Gastroesophageal sphincter (tissue), 4 donors: ENCODE data around the gene SAPCD1. TPM values are rescaled to one million over a fixed set of nuclear protein-coding genes. Genes with fewer than 3 reads are reported as not detected.

Experiments
- ATAC-seq: fragments of 150-250 bp; one replicate; pipeline ENCODE4 v1.9.1; 2016; ENCODE audit warnings: mild to moderate bottlenecking, moderate library complexity
- H3K27ac ChIP-seq, 4 donors: fragments of 200-600 bp; sonication (generic) in 3 of 4; 1 replicate in 3 of 4; 2 replicates in 1 of 4; pipeline ENCODE4 v1.5.1; 2016 to 2019
- H3K27me3 ChIP-seq: fragments of 200-600 bp; sonication (generic); one replicate; pipeline ENCODE4 v1.5.1; 2019
- H3K36me3 ChIP-seq, 2 donors: fragments of 200-600 bp; sonication (generic); one replicate each; pipeline ENCODE4 v1.5.1; 2019; ENCODE audit warnings: control low read depth in 1 of 2
- H3K4me1 ChIP-seq, 3 donors: fragments of 200-600 bp; sonication (generic); 1 replicate in 2 of 3; 2 replicates in 1 of 3; pipeline ENCODE4 v1.5.1; 2016 to 2019; ENCODE audit warnings: control low read depth in 2 of 3
- H3K4me3 ChIP-seq, 2 donors: fragments of 200-600 bp; sonication (generic); one replicate each; pipeline ENCODE4 v1.5.1; 2019; ENCODE audit warnings: mild to moderate bottlenecking in 1 of 2, moderate library complexity in 1 of 2
- H3K9me3 ChIP-seq, 3 donors: fragments of 200-600 bp; sonication (generic); one replicate each; pipeline ENCODE4 v1.5.1; 2017 to 2019; ENCODE audit warnings: control low read depth in 2 of 3
- EP300 ChIP-seq: sonication (generic); formaldehyde crosslinking; IDR thresholded peaks from one replicate; pipeline ENCODE4 v1.6.1; 2017; ENCODE audit warnings: antibody characterized with exemption, mild to moderate bottlenecking
- POLR2A ChIP-seq, 2 donors: fragments of 450-650 bp; IDR thresholded peaks; one replicate each; pipeline ENCODE4 v1.6.1; 2017; ENCODE audit warnings: antibody characterized with exemption in 2 of 2, mild to moderate bottlenecking in 2 of 2, moderate library complexity in 1 of 2
- POLR2AphosphoS5 ChIP-seq: sonication (generic); formaldehyde crosslinking; IDR thresholded peaks from one replicate; pipeline ENCODE4 v1.6.1; 2017; ENCODE audit warnings: antibody characterized with exemption
- WGBS, 2 donors: methylation state at CpG; one replicate each; pipeline ENCODE4 v1.1.5; 2018; ENCODE audit warnings: low coverage in 1 of 2; 5-methylcytosine and 5-hydroxymethylcytosine counted together
- total RNA-seq, 4 donors: library from RNA; depleted of rRNA; stranded (reverse); fragments of >200 nt; gene quantifications; one replicate each; pipeline ENCODE4 v1.1.0, GENCODE V29; 2016
- TF ChIP-seq, protein P1 (sequence below), 4 experiments: fragments of 200-600 bp in 2 of 4; fragments of 450-650 bp in 2 of 4; sonication (generic) in 1 of 4; IDR thresholded peaks; one replicate each; pipeline ENCODE4 v1.5.1; 2017 to 2019; ENCODE audit warnings: antibody characterized with exemption in 4 of 4, mild to moderate bottlenecking in 2 of 4, moderate library complexity in 2 of 4

The SAPCD1 gene
- total RNA-seq, 4 donors from 2014 or later = 0.93 to 1.1 TPM; not detected in 2

DNA sequence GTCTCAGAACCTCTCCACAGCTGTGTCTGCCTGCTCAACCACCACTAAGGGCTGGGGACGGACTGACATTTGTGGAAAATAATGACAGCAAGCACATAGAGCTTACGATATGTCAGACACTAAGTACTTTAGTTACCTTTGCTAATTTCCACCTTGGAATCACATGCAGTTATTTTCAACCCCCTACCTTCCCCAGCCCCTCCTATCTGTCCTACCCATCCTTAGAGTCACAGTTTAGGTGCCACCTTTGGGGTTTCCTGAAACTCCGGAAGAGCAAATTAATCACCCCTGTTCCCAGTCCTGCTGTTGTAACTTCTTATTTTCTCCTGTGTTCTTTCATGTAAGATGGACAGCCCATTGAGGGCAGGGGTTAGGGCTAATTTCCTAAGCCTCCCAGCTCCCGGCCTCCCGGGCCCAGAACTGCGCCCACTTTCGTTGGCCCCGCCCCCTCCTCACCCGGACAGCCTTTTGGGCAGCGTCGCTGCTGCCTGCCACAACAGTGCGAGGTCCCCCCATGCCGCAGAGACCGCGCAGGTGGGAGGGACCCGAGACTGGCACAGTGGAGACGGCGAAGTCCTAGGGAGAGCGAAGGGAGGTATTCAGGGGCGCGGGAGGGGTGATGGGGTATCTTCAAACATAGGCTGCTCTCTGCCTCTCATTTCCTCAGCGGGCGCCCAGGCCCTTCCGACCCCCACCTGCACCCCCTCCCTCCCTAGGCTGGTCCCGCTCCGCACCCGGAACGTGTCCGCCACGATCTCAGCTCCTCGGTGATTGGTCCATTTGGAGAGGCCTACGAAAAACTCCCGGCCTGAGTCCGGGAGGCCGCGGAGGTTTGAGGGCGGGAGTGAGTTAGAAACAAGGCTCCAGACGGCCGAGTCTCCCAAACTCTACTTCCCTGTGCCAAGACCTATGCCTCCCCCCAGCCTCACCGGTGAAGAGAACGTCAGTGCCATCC, 34.5 kb upstream of the SAPCD1 start:
- Histone ChIP-seq H3K4me1 (peaks cover 0 to 55% (median 20%) of the 10 kb centered on the region in 3 donors), H3K4me3 (peak overlapping the region; percentile 80 to 92), H3K9me3 (no peaks in the 10 kb centered on the region), H3K36me3 (peaks cover 0 to 59% of the 10 kb centered on the region in 2 donors), H3K27me3 (no peaks in the 10 kb centered on the region), H3K27ac (peak overlapping the region; percentile 8 to 99 (median 96))
- TF ChIP-seq POLR2A (IDR thresholded peaks at IDR 0.05) (no peak), POLR2AphosphoS5 (no peak), EP300 (no peak)
- TF ChIP-seq, protein P1, sequence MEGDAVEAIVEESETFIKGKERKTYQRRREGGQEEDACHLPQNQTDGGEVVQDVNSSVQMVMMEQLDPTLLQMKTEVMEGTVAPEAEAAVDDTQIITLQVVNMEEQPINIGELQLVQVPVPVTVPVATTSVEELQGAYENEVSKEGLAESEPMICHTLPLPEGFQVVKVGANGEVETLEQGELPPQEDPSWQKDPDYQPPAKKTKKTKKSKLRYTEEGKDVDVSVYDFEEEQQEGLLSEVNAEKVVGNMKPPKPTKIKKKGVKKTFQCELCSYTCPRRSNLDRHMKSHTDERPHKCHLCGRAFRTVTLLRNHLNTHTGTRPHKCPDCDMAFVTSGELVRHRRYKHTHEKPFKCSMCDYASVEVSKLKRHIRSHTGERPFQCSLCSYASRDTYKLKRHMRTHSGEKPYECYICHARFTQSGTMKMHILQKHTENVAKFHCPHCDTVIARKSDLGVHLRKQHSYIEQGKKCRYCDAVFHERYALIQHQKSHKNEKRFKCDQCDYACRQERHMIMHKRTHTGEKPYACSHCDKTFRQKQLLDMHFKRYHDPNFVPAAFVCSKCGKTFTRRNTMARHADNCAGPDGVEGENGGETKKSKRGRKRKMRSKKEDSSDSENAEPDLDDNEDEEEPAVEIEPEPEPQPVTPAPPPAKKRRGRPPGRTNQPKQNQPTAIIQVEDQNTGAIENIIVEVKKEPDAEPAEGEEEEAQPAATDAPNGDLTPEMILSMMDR (IDR thresholded peaks at IDR 0.05) = no peak
- no peak for ATAC-seq
- 47 to 100% methylated on average over 1 to 8 of the region's 41 CpGs for WGBS, 2 donors

GRCh38 chr6:31728767-31729514, 33.5 kb upstream of the SAPCD1 start, which contains the start of gene DDAH2:
Gene DDAH2 (minus strand): TSS chr6:31729299. CDS start chr6:31729161, 138 bp downstream.
- Histone ChIP-seq H3K27ac (peak within 1 kb of the TSS; percentile 94 to 99 (median 96)), H3K9me3 (no peaks in the 10 kb centered on the region), H3K36me3 (peaks cover 0 to 68% of the 10 kb centered on the region in 2 donors), H3K27me3 (no peaks in the 10 kb centered on the region), H3K4me3 (peak within 1 kb of the TSS; percentile 80 to 92), H3K4me1 (peaks cover 0 to 64% (median 23%) of the 10 kb centered on the region in 3 donors)
- WGBS, 2 donors = 0 to 5% methylated on average over 3 to 7 of the region's 36 CpGs
- no peak for TF ChIP-seq EP300
- peak in 1 of 2 donors; percentile 8 for TF ChIP-seq POLR2A (IDR thresholded peaks at IDR 0.05)
- TF ChIP-seq, protein P1 (IDR thresholded peaks at IDR 0.05) = peak in 1 of 4 experiments; percentile 56
- no peak for TF ChIP-seq POLR2AphosphoS5
- ATAC-seq = peak; percentile 26

- WGBS, 2 donors = 0% methylated on average over 3 to 7 of the region's 29 CpGs
- H3K27me3 ChIP-seq = no peaks in the 10 kb centered on the region
- H3K4me1 ChIP-seq = peaks cover 0 to 70% (median 29%) of the 10 kb centered on the region in 3 donors
- ATAC-seq = peak; percentile 92
- H3K27ac ChIP-seq = peak overlapping the region; percentile 94 to 99 (median 96)
- TF ChIP-seq POLR2AphosphoS5 (peak; percentile 68), EP300 (no peak), POLR2A (IDR thresholded peaks at IDR 0.05) (no peak)
- TF ChIP-seq, protein P1 (IDR thresholded peaks at IDR 0.05) = peak in 2 of 4 experiments; percentile 63 to 75
- H3K9me3 ChIP-seq = no peaks in the 10 kb centered on the region
- H3K36me3 ChIP-seq = peaks cover 0 to 72% of the 10 kb centered on the region in 2 donors
- peak overlapping the region; percentile 80 to 92 for H3K4me3 ChIP-seq
Measured at GRCh38 chr6:31729515-31729978, 32.9 kb upstream of the SAPCD1 start.

DNA sequence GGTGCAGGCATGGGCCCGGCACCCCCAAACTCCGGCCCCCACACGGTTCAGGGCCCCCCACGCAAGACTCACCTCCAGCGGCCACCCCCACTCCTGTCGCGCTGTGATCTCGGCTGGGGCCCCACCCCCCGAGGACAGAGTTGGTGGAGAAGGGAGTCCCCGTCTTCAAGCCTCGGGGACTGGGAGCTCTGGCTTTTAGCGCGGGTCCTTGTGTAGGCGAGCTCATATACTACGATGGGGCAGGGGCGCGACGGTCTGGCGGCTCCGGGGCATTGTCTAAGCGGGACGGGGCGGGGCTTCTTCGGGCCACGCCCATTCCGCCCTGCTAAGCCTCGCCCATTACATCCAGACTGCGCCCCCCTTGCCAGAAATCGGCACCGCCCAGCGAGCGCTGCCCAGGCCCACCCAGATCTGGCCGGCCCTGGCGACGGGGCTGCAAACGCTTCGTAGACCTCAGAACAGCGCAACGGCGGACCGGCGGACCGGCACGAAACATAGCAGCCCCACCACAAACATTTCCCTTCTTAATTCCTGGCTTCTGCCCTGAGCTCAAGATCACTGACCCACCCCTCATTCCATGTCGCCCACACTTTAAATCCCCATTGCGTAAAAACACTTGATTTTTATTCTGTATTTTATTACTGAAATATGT, 32.4 kb upstream of the SAPCD1 start:
- H3K27me3 ChIP-seq = no peaks in the 10 kb centered on the region
- H3K36me3 ChIP-seq = peaks cover 0 to 69% of the 10 kb centered on the region in 2 donors
- TF ChIP-seq POLR2A (IDR thresholded peaks at IDR 0.05) (peak; percentile 42 to 43), EP300 (no peak), POLR2AphosphoS5 (peak; percentile 47)
- peak overlapping the region; percentile 80 to 92 for H3K4me3 ChIP-seq
- peaks cover 0 to 76% (median 31%) of the 10 kb centered on the region in 3 donors for H3K4me1 ChIP-seq
- ATAC-seq = peak; percentile 85
- WGBS, 2 donors = 4% methylated on average over 8 to 11 of the region's 46 CpGs
- H3K27ac ChIP-seq = peak overlapping the region; percentile 94 to 99 (median 96)
- no peaks in the 10 kb centered on the region for H3K9me3 ChIP-seq
